GM12874 (cell line): ENCODE data around the gene TSGA10IP.

Experiments used
- TF ChIP-seq, protein P1 (sequence below): IDR thresholded peaks from 2 replicates; pipeline ENCODE4 v1.5.1; 2011; ENCODE audit warnings: low read depth, mild to moderate bottlenecking, control low read depth, low read length, moderate library complexity; ENCODE audit not compliant: insufficient read depth

Gene TSGA10IP

DNA sequence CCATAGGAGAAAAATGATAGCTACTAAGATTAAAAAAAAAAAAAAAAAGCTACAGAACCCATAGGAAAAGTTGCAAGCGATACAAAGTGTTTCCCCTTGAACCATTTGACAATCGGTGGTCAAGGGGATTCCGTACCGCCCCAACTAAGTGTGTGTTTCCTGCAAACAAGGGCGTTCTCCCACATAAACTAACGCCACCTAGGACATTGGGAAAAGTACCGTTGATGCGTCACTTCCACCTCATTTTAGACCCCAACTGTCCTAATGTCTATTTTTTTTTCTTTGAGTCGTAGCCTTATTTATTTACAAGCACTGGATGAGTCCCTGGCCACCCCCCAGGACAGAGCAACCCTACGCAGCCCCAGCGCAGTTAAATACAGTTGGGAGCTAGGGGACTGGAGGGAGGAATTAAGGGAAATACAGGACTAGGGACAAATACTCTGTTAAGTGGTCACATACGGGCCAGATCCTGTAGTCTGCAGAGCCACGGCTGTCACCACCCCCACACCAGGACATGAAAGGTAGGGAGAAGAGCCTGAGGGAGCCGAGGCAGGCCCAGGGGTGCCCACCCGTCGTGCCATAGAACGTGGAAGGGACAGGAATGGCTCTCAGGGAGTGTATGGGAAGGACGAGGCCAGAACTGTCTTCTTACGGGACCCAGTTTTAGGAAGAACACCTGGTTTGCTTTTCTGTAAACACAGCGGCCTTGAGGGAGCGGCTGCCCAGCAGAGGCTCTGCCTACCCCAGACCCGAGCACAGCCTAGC, 37.7 kb downstream of the TSGA10IP start:
- TF ChIP-seq, protein P1, sequence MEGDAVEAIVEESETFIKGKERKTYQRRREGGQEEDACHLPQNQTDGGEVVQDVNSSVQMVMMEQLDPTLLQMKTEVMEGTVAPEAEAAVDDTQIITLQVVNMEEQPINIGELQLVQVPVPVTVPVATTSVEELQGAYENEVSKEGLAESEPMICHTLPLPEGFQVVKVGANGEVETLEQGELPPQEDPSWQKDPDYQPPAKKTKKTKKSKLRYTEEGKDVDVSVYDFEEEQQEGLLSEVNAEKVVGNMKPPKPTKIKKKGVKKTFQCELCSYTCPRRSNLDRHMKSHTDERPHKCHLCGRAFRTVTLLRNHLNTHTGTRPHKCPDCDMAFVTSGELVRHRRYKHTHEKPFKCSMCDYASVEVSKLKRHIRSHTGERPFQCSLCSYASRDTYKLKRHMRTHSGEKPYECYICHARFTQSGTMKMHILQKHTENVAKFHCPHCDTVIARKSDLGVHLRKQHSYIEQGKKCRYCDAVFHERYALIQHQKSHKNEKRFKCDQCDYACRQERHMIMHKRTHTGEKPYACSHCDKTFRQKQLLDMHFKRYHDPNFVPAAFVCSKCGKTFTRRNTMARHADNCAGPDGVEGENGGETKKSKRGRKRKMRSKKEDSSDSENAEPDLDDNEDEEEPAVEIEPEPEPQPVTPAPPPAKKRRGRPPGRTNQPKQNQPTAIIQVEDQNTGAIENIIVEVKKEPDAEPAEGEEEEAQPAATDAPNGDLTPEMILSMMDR: no peak

DNA sequence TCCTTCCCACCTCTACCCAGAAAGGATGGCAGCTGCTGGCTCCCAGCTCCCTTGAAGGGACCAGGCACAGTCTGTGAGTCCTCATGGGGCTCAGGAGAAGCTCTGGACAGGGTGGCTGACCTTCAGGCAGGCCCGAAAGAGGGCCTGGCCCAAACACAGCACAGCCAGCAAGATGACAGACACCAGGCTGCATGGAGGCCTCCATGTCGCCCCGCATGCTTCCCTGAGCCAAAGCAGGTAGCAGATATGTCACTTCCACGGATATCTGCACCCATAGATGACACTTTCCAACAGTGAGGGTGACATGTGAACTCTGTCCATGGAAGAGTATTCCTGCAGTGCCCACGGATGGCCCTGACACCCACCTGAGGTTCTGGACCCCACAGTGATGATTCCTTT, 38.3 kb downstream of the TSGA10IP start:
- TF ChIP-seq, protein P1: no peak

DNA sequence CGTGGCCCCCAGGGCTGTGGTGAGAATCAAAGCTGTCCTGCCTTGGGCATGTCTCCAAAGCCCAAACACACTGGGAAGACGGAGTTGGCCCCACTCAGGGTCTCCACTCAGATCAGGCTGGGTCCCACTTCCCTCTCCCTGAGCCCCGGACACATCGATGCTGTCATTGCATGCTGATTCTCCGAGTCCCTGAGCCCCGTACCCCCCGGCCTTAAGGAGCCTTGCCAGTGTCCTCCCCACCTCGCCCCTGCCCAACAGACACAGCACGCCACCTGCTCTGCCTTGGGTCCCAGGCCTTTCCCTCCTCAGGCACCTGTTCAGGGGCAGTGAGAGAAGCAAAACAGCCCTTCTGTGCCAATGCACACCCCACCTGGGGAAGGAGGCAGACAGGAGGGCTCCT, 42.1 kb downstream of the TSGA10IP start:
- TF ChIP-seq, protein P1: no peak

DNA sequence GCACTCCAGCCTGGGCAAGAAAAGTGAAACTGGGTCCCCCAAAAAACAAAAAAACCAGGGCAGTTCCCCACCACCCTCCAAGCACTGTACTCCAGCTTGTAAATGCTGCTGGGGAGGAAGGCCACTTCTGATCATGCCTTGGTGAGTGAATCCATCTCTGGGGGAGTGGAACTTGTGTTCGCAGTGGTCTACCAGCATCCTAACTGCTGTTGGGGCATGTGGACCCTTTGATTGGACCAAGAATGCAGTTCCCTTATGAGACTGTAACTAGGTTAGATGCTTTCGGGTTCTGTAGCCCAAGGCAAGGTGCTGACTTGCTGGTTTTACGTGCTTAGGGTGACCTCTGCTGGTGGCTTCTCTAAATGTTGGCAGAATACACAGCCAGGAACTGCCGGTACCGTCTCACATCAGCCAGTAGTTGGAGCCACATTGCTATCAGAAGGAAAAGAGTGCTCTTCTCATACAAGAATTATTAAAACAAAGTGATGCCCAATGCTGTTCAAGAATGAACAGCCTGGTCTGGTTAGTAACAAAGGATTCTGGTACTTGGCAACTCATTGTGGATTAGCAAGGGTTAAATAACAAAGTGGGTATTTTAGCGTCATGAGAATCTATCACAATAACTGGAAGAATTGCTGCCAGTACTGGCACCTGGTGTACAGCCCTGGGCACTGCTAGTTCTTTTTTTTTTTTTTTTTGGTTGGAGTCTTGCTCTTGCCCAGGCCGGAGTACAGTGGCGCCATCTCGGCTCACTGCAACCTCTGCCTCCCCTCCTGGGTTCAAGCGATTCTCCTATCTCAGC, 43.7 kb downstream of the TSGA10IP start:
- TF ChIP-seq, protein P1: peak; percentile 81

DNA sequence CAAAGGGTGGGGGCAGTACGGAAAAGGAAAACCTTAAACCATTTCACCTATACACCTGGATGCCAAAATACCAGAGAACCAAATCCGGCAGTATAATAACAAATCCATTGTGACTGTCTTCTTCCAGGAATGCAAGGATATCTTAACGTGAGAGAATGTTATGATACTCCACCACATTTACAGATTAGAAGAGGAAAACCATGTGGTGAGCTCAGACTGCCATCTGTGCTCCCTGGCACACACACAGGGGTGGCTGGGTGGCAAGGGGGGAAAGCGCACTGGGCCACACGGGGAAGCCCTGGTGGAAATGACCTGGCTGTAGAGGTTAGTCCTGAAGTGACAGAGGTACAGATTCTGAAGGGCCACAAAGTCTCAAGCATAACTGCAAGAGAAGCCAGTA, 46.8 kb downstream of the TSGA10IP start:
- TF ChIP-seq, protein P1: no peak

GRCh38 chr11:65997286-65997685, 52.0 kb downstream of the TSGA10IP start:
- TF ChIP-seq, protein P1: no peak

DNA sequence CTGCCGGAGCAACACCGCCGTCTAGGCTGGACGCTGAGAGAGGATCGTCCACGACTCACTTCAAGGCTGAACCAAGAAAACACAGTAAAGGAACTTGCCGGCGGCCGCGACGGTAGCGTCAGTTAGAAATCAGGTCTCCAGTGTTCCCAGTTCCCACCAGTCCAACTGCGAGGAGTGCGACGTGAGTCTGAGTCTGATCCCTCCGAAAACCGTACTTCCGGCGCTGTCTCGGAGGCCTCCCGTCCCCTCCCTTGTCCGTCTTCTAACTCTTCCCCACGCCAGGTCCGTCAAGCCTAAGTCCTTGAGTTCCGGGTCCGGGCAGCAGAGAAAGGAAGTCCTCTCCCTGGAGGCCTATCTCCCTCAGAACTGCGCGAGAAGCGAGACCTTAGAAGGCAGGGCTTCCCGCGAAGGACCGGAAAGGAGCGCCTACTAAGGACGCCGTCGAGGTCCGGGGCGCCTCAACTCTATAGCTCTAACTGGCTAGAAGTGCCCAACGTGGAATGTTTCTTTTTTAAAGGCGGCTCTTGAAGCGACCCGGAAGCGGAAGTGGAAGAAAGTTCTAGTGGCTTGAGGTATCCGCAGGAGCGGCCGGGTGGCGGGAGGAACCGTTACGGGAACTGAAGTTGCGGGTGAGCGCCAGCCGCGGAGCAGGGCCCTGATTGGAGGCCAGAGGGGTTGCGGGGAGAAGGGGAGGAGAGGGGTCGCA, 56.8 kb downstream of the TSGA10IP start, which contains the start of the genes BANF1 and EIF1AD:
BANF1 (plus strand) TSS at position 562 of the 706 bp plus-strand sequence. CDS start 748 bp downstream, outside the sequence.
EIF1AD (minus strand) TSS at position 216 of the 706 bp plus-strand sequence. CDS start 1,768 bp downstream, outside the sequence.
- TF ChIP-seq, protein P1: no peak
